HAP-1 (cell line): ENCODE results near the gene ARHGAP8.
"Not testable (repeated sequence)": the region's sequence is repeated elsewhere in the genome, so short reads cannot be mapped to it uniquely, and the experiment has no call there.

Source experiments
- DNase-seq, 2 experiments: peaks; one replicate each; pipeline ENCODE4 v3.0.0-alpha.2; 2016 to 2020; ENCODE audit warnings: low spot score in 2 of 2
- H3K27me3 ChIP-seq: fragments of 250-450 bp; sonication (Bioruptor Pico); 2 replicates; pipeline ENCODE4 v1.5.1; 2020; ENCODE audit warnings: low read depth, mild to moderate bottlenecking, moderate library complexity
- H3K36me3 ChIP-seq: fragments of 250-450 bp; sonication (Bioruptor Pico); replicated peaks from 2 replicates; pipeline ENCODE4 v1.5.1; 2020; ENCODE audit warnings: mild to moderate bottlenecking
- H3K4me1 ChIP-seq: fragments of 250-450 bp; sonication (Bioruptor Pico); 2 replicates; pipeline ENCODE4 v1.5.1; 2020; ENCODE audit warnings: mild to moderate bottlenecking
- H3K4me3 ChIP-seq: fragments of 250-450 bp; sonication (Bioruptor Pico); 2 replicates; pipeline ENCODE4 v1.5.1; 2020; ENCODE audit warnings: mild to moderate bottlenecking, moderate library complexity
- H3K9me3 ChIP-seq: fragments of 250-450 bp; sonication (Bioruptor Pico); 2 replicates; pipeline ENCODE4 v1.5.1; 2020; ENCODE audit warnings: mild to moderate bottlenecking, moderate library complexity
- in situ Hi-C: fragments of 300-500 bp; cut with MboI; formaldehyde crosslinking; loops from 3 replicates; pipeline ENCODE4 v1.14.3; 2020; ENCODE audit warnings: low sequenced_read_pairs, inconsistent platforms, mixed read lengths

ARHGAP8 gene

DNA sequence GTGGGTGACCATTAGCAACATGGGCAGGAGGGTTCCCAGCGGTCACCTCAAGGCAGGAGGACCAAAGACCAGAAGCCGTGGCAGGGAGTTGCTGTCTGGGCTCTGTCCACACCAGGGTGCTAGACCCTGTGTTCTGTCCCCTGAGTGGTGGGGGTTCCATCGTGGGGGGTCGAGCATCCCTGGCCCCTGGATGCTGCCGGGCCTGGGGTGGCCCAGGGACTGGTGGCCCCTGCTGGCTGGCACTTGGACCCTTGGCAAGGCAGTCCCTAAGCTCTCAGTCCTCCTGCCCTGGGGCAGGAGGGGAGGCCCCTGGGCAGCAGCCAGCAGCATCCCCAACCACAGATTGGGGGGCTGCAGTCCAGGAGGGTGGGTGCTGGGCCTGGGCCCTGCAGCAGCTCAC lies 13.4 kb upstream of the ARHGAP8 start:
- no peak for DNase-seq
- Histone ChIP-seq H3K4me1 (no peaks in the 10 kb centered on the region; the same call in 1 of the 2 replicates), H3K9me3 (no peaks in the 10 kb centered on the region), H3K4me3 (no peak overlapping the region), H3K36me3 (no peaks in the 10 kb centered on the region), H3K27me3 (no peaks in the 10 kb centered on the region)
- in situ Hi-C loops: no loop called here

DNA sequence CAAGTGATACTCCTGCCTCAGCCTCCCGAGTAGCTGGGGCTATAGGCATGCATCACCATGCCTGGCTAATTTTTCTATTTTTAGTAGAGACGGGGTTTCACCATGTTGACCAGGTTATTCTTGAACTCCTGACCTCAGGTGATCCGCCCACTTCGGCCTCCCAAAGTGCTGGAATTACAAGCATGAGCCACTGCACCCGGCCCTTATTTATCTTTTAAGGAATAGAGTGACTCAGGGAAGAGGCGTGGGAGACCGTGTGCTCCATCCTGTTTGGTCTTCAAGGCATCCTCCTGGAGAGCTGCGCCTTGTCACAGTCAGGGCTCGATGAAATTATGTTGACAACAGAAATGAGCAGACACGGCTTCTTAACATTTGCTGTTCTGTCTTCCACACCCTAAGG lies 12.7 kb upstream of the ARHGAP8 start:
- H3K9me3 ChIP-seq, H3K36me3 ChIP-seq, in situ Hi-C loops, DNase-seq, H3K4me3 ChIP-seq, H3K4me1 ChIP-seq, H3K27me3 ChIP-seq: not testable (repeated sequence)

DNA sequence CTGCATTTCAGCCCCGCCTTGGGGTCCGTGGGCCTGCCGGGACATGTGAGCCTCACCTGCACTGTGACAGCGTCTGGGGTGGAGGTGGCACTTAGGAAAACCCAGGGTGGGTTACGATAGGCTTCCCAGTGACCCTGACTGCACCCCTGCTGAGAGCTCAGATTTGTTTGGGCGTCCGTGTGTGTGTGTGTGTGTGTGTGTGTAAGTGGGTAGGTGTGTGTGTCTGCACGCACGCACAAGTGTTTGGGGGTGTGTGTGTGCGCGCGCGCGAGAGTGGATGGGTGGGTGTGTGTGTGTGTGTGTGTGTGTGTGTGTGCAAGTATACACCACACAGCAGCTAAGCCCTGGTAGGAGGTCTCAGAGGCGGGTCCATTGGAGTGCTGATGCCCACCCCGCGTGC lies 12.1 kb upstream of the ARHGAP8 start:
- in situ Hi-C loops: no loop called here
- DNase-seq: no peak
- Histone ChIP-seq H3K4me3 (no peak overlapping the region), H3K36me3 (no peaks in the 10 kb centered on the region), H3K4me1 (no peaks in the 10 kb centered on the region; the same call in none of the 2 replicates), H3K27me3 (no peaks in the 10 kb centered on the region), H3K9me3 (no peaks in the 10 kb centered on the region)

DNA sequence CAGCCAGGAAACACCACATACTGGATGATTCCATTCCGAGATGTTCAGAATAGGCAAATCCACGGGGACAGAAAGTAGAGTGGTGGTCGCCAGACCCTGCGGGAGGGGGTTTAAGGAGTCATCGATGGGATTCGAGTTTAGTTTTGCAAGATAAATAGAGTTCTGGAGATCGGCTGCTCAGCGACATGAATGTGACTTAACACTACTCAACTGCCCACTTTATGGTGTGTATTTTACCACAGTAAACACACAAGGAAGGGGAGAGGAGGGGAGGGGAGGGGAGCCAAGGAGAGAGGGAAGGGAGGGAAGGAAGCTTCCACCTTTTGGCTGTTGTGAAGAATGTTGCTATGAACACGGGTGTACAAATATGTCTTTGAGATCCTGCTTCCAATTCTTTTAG lies 10.4 kb upstream of the ARHGAP8 start:
- in situ Hi-C loops: no loop called here
- DNase-seq: no peak
- H3K4me3 ChIP-seq: no peak overlapping the region
- no peaks in the 10 kb centered on the region for H3K9me3 ChIP-seq
- no peaks in the 10 kb centered on the region for H3K36me3 ChIP-seq
- H3K27me3 ChIP-seq: no peaks in the 10 kb centered on the region
- H3K4me1 ChIP-seq: peaks cover 8% of the 10 kb centered on the region

DNA sequence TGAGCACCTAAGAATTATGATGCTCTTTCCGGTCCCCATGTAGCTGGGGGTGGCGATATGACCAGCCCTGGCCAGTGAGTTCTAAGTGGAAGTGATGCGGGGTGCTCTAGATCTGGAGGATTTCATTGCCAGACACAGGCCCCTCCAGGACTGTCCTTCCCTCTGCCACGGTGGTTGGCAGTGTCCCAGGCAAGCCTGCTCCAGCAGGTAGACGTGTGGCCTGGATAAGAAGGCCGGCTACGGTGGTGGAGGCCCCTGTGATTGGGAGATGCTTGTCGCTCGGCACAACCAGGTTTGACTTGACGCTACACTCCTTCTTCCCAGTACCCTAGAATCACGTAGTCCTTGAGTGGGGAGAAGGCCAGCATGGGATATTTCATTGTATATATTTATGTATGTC lies 9.1 kb upstream of the ARHGAP8 start:
- DNase-seq: no peak
- Histone ChIP-seq H3K9me3 (no peaks in the 10 kb centered on the region), H3K27me3 (no peaks in the 10 kb centered on the region), H3K4me3 (no peak overlapping the region), H3K4me1 (peaks cover 18% of the 10 kb centered on the region), H3K36me3 (no peaks in the 10 kb centered on the region)
- in situ Hi-C loops: no loop called here

DNA sequence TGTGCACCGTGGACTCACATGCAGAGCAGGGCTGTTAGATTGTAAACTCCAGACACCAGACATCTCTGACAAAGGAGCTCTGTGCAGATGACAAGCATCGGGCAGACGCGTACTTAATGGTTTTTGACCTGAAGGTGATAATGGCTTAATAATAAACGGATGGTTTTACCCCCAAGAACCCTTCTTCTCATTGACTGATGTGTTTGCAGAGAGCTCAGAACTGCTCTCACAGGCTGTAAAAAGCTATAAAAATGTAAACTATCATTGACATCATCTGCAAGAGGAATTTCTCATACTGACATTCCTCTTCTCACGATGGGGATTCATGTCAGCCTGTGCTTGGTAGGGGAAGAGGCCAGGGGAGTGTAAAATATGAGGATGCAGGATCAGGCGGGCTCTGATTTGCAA lies 8.6 kb upstream of the ARHGAP8 start:
- peaks cover 18% of the 10 kb centered on the region for H3K4me1 ChIP-seq
- DNase-seq: no peak
- H3K9me3 ChIP-seq: no peaks in the 10 kb centered on the region
- H3K4me3 ChIP-seq: no peak overlapping the region
- H3K36me3 ChIP-seq: no peaks in the 10 kb centered on the region
- no peaks in the 10 kb centered on the region for H3K27me3 ChIP-seq
- in situ Hi-C loops: no loop called here

DNA sequence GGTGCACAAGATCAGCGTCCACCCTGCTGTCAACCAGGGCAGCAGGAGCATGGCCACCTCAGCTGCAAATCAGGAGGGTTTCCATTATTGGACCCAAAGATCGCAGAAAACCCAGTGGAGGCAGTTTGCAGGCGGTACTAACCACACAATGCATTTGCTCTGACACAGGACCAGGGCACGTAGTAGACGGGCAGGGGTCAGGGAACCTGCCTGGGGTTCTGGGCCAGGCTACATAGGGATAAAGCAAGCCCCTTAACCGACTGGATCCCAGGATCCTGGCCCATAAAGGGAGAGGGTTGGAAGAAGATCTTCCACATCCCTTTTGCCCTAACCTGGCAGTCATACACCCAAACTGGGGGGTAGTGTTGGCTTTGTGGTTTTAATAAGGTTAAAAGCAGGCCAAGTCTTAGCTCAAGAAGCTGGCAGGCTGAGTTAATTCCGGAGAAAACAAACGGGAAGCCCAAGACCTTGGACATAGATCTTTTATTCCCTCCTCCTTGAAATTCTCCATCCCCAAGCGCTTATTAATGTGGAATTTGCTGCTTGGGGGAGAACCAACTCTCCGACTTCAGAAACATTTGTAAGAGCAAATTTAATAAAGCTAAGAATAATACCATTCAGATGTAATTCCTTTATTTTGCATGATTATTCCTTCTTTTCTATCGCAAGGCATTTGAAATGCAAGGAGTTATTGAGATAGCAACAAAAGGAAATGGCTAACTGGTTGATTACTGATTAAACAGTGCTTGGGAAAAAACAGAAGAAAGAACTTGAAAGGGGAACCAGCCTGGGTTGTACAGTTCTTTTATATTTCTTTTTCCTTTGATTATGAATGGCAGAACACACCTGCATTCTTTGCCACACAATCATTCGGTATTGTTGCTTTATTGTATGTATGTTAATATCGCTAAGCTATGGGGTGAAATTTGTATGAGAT lies 6.3 kb upstream of the ARHGAP8 start:
- in situ Hi-C loops: no loop called here
- peak; percentile 61 to 97 for DNase-seq
- H3K4me3 ChIP-seq: no peak overlapping the region

DNA sequence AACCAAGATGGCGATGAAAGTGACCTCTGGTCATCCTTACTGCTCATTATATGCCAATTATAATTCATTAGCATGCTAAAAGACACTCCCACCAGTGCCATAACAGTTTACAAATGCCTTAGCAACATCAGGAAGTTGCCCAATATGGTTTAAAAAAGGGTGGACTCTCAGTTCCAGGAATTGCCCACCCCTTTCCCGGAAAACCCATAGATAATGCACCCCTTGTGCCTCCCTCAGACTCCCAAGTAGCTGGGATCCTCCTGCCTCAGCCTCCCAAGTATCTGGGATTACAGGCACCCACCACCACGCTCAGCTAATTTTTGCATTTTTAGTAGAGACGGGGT lies 4.6 kb upstream of the ARHGAP8 start:
- DNase-seq, H3K4me3 ChIP-seq, H3K36me3 ChIP-seq, H3K9me3 ChIP-seq, H3K27me3 ChIP-seq, in situ Hi-C loops: not testable (repeated sequence)
- H3K4me1 ChIP-seq: peaks cover 32% of the 10 kb centered on the region

More for the DNA sequence above, 6.3 kb upstream of the ARHGAP8 start:
- Histone ChIP-seq H3K36me3 (no peaks in the 10 kb centered on the region), H3K27me3 (no peaks in the 10 kb centered on the region), H3K9me3 (no peaks in the 10 kb centered on the region), H3K4me1 (peaks cover 29% of the 10 kb centered on the region)

DNA sequence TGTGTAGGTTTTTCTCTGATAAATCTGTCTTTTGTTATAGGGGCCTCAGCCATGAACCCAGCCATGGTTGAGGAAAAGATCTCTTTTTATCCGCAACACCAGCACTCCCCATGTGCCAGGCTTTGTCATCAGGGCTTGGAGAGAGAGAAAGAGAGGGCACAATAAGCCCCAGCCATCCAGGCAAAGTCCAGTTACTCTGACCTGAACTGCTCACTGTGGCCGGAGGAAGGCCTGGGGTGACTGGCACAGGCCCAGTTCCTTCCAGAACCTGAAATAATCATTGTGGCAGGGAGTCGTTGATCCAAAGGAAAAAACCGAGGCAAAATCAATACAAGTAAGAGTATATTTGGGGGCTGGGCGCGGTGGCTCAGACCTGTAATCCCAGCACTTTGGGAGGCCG lies 3.9 kb upstream of the ARHGAP8 start:
- no peak overlapping the region for H3K4me3 ChIP-seq
- DNase-seq: no peak
- no peaks in the 10 kb centered on the region for H3K27me3 ChIP-seq
- no peaks in the 10 kb centered on the region for H3K36me3 ChIP-seq
- H3K4me1 ChIP-seq: peaks cover 34% of the 10 kb centered on the region
- in situ Hi-C loops: no loop called here
- H3K9me3 ChIP-seq: no peaks in the 10 kb centered on the region

DNA sequence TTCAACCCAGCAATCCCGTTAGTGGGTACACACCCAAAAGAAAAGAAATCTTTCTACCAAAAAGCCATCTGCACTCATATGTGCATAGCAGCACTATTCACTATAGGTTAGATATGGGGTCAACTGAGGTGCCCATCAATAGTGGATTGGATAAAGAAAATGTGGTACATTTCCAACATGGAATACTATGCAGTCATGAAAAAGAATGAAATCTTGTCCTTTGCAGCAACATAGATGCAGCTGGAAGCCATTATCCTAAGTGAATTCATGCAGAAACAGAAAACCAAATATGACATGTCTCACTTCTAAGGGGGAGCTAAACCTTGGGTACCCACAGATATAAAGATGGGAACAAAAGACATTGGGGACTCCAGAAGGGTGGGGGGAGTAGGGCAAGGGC lies 1.9 kb upstream of the ARHGAP8 start:
- Histone ChIP-seq H3K27me3 (no peaks in the 10 kb centered on the region), H3K36me3 (no peaks in the 10 kb centered on the region), H3K9me3 (no peaks in the 10 kb centered on the region), H3K4me3 (no peak overlapping the region), H3K4me1 (peaks cover 39% of the 10 kb centered on the region)
- in situ Hi-C loops: no loop called here
- DNase-seq: no peak

DNA sequence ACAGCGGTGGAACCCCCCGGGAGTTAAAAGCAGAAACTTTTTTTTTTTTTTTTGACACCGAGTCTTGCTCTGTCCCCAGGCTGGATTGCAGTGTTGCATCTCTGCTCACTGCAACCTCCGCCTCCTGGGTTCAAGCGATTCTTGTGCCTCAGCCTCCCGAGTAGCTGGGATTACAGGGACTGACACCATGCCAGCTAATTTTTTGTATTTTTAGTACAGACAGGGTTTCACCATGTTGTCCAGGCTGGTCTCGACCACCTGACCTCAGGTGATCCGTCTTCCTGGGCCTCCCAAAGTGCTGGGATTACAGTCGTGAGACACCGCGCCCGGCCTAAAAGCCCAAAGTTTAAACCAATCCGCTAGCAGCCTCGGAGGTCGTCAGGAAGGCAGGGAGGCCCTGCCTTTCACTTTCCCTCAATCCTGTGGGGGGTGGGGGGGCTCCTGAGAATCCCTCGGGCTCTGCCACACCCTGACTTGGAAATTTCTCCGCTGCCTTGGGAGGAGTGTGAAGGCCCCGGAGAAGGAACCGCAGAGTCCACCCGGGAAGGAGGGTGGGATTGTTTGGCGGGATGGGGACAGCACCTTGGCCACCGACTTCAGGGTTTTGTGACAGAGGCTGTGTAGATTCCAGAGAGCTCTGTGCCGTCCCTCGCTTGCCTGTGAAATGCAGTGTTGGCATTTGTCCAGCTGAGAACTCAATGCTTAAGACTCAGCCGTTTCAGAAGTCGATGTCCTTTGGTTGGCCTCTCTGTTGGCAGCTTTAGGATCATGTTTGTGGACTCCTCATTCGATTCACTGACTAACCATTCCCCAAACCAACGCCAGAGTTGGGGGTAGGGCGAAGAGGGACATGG lies 1.0 kb downstream of the ARHGAP8 start:
- Histone ChIP-seq H3K9me3 (no peaks in the 10 kb centered on the region), H3K4me1 (peaks cover 23% of the 10 kb centered on the region), H3K4me3 (peak overlapping the region; percentile 44), H3K36me3 (no peaks in the 10 kb centered on the region), H3K27me3 (no peaks in the 10 kb centered on the region)
- in situ Hi-C loops: no loop called here
- peak; percentile 50 to 71 for DNase-seq

DNA sequence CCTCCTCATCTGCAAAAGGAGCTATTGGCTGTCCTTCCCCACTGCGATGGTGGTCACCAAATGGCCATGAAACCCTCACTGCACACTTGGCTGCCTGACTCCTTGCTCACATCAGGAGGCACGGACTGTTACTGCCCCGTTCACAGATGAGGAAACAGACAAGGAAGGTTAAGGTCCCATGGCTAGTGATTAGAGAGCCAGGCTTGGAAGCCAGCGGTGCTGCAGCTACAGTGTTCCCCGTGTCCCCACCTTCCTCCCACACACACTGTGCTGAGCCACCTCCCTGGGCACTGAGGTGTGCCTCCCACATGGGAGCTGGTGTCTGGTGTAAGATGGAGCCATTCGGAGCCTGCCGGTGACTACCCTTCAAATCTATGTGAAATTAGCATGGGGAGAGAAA lies 2.6 kb downstream of the ARHGAP8 start:
- H3K27me3 ChIP-seq: no peaks in the 10 kb centered on the region
- in situ Hi-C loops: no loop called here
- H3K9me3 ChIP-seq: no peaks in the 10 kb centered on the region
- H3K4me1 ChIP-seq: peaks cover 13% of the 10 kb centered on the region
- H3K4me3 ChIP-seq: no peak overlapping the region
- DNase-seq: no peak
- H3K36me3 ChIP-seq: no peaks in the 10 kb centered on the region

DNA sequence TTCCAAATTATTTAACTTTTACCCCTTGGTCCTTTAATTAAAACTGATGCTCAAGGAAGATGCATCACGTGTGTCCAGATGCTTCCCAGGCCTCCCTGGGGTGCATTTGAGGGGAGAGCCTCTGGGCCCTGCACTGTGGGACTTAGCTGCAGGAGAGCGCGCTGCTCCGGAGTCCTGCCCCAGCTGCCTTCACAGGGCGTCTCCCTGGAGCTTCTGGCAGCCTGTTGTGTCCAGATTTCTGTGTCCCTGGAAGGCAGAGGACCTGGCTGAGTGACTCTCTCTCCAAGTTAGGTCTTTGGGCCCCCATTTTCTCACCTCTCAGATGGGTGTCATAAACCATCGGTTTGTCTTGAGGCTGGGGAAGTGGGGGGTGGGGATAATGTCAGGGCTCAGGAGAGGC lies 3.0 kb downstream of the ARHGAP8 start:
- Histone ChIP-seq H3K36me3 (no peaks in the 10 kb centered on the region), H3K27me3 (no peaks in the 10 kb centered on the region), H3K4me3 (no peak overlapping the region), H3K4me1 (peaks cover 11% of the 10 kb centered on the region), H3K9me3 (no peaks in the 10 kb centered on the region)
- in situ Hi-C loops: no loop called here
- no peak for DNase-seq

DNA sequence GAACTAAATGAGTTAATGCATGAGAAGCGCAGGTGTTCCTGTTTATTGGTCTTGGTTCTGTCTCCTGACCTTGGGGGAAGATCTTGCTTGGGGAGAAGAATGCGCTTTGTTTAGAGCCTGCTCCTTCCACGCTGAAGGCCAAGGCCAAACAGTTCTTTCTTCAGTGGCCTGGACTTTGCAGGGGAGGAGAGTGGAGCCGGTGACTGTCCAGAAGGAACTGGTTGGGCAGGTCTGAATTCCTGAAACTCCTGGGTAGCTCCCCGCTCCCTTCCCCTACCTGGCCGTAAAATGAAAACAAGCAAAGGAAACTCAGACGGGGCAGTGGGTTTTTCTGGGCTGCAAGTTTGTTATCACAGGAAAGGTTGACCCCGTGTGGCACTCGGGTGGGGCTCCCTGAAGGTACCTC lies 3.6 kb downstream of the ARHGAP8 start:
- Histone ChIP-seq H3K4me3 (no peak overlapping the region), H3K4me1 (peaks cover 11% of the 10 kb centered on the region)

More for the DNA sequence above, 3.6 kb downstream of the ARHGAP8 start:
- no peaks in the 10 kb centered on the region for H3K27me3 ChIP-seq
- in situ Hi-C loops: no loop called here
- H3K36me3 ChIP-seq: no peaks in the 10 kb centered on the region
- DNase-seq: no peak
- no peaks in the 10 kb centered on the region for H3K9me3 ChIP-seq
